ENCODE results near the gene RHOB. TPM values are rescaled to one million over a fixed set of nuclear protein-coding genes. Genes with fewer than 3 reads are reported as not detected.
A peak's percentile ranks its signal among the peaks of the same experiment; 100 is the strongest.

RHOB gene
- total RNA-seq, 1 donor from 2014 or later = 84.0 TPM

GRCh38 chr2:20436716-20437470 is 10.0 kb upstream of the RHOB start:
- DNase-seq (ENCODE audit: low read depth) = no peak

- no peak for DNase-seq (ENCODE audit: low read depth)
These were observed 8.3 kb upstream of the RHOB start for GRCh38 chr2:20438334-20439192.

- no peak for DNase-seq (ENCODE audit: low read depth)
These were observed 7.7 kb upstream of the RHOB start for GRCh38 chr2:20439193-20439475.

- DNase-seq (ENCODE audit: low read depth) = no peak
These were observed 7.4 kb upstream of the RHOB start for GRCh38 chr2:20439503-20439902.

- no peak for DNase-seq (ENCODE audit: low read depth)
These were observed 6.8 kb upstream of the RHOB start for GRCh38 chr2:20440001-20440560.

- DNase-seq (ENCODE audit: low read depth) = peak; percentile 67
These were observed 3.5 kb upstream of the RHOB start for GRCh38 chr2:20443276-20443920.

- DNase-seq (ENCODE audit: low read depth) = peak; percentile 57
These were observed 2.5 kb upstream of the RHOB start for GRCh38 chr2:20444101-20444992.

- DNase-seq (ENCODE audit: low read depth) = no peak
These were observed 1.6 kb upstream of the RHOB start for GRCh38 chr2:20444993-20445910.

- no peak for DNase-seq (ENCODE audit: low read depth)
These were observed 488 bp upstream of the RHOB start for GRCh38 chr2:20446255-20446916.

- peak; percentile 57 for DNase-seq (ENCODE audit: low read depth)
These were observed 767 bp downstream of the RHOB start for GRCh38 chr2:20447437-20448245.

- no peak for DNase-seq (ENCODE audit: low read depth)
These were observed 1.5 kb downstream of the RHOB start for GRCh38 chr2:20448246-20448976.

- DNase-seq (ENCODE audit: low read depth) = no peak
These were observed 2.1 kb downstream of the RHOB start for GRCh38 chr2:20448977-20449306.

GRCh38 chr2:20449501-20450200 is 2.8 kb downstream of the RHOB start:
- no peak for DNase-seq (ENCODE audit: low read depth)

GRCh38 chr2:20450201-20450999 is 3.5 kb downstream of the RHOB start:
- DNase-seq (ENCODE audit: low read depth) = peak; percentile 61

- DNase-seq (ENCODE audit: low read depth) = no peak
These were observed 4.1 kb downstream of the RHOB start for GRCh38 chr2:20451000-20451290.

GRCh38 chr2:20451341-20451740 is 4.5 kb downstream of the RHOB start:
- DNase-seq (ENCODE audit: low read depth) = no peak

All from myocyte (in vitro differentiated cells).